WTC11 (cell line): ENCODE measurements around the gene TPRX1.

Experiments used
- CREB1 ChIP-seq: sonication (generic); formaldehyde crosslinking; IDR thresholded peaks from 2 replicates; pipeline ENCODE4 v1.8.0; 2023; ENCODE audit warnings: mild to moderate bottlenecking, missing genetic modification reagents
- CREM ChIP-seq: sonication (generic); formaldehyde crosslinking; IDR thresholded peaks from 2 replicates; pipeline ENCODE4 v1.8.1; 2022; ENCODE audit warnings: mild to moderate bottlenecking, missing genetic modification reagents, moderate library complexity
- FOXJ3 ChIP-seq: sonication (generic); formaldehyde crosslinking; IDR thresholded peaks from 2 replicates; pipeline ENCODE4 v1.9.0; 2021; ENCODE audit warnings: missing genetic modification reagents, mild to moderate bottlenecking, borderline replicate concordance
- SP1 ChIP-seq: sonication (generic); formaldehyde crosslinking; conservative IDR thresholded peaks from 2 replicates; pipeline ENCODE4 v1.8.1; 2022; ENCODE audit warnings: missing genetic modification reagents
- TP53 ChIP-seq: sonication (generic); formaldehyde crosslinking; IDR thresholded peaks from 2 replicates; pipeline ENCODE4 v1.8.1; 2023; ENCODE audit warnings: mild to moderate bottlenecking, missing genetic modification reagents
- ZNF121 ChIP-seq: sonication (generic); formaldehyde crosslinking; IDR thresholded peaks from 2 replicates; pipeline ENCODE4 v1.8.0; 2023; ENCODE audit warnings: missing genetic modification reagents
- ZNF138 ChIP-seq: sonication (generic); formaldehyde crosslinking; conservative IDR thresholded peaks from 2 replicates; pipeline ENCODE4 v1.8.1; 2022; ENCODE audit warnings: mild to moderate bottlenecking, moderate library complexity, missing genetic modification reagents
- ZNF219 ChIP-seq: sonication (generic); formaldehyde crosslinking; IDR thresholded peaks from 2 replicates; pipeline ENCODE4 v1.8.0; 2023; ENCODE audit warnings: missing genetic modification reagents, mild to moderate bottlenecking, borderline replicate concordance
- ZNF423 ChIP-seq: fragments of 250-450 bp; sonication (Bioruptor Pico); IDR thresholded peaks from 2 replicates; pipeline ENCODE4 v2.1.2; 2022; ENCODE audit warnings: mild to moderate bottlenecking, moderate library complexity
- TF ChIP-seq, protein P1 (sequence below): fragments of 200-600 bp; IDR thresholded peaks from 2 replicates; pipeline ENCODE4 v1.8.0; 2022; ENCODE audit warnings: antibody characterized with exemption
- TF ChIP-seq, protein P2 (sequence below): sonication (generic); formaldehyde crosslinking; IDR thresholded peaks from 2 replicates; pipeline ENCODE4 v1.8.1; 2023; ENCODE audit warnings: mild to moderate bottlenecking, missing genetic modification reagents, moderate library complexity
- TF ChIP-seq, protein P3 (sequence below): sonication (generic); formaldehyde crosslinking; IDR thresholded peaks from 2 replicates; pipeline ENCODE4 v1.8.0; 2022; ENCODE audit warnings: missing genetic modification reagents
- TF ChIP-seq, protein P4 (sequence below): sonication (generic); formaldehyde crosslinking; IDR thresholded peaks from 2 replicates; pipeline ENCODE4 v1.8.1; 2022; ENCODE audit warnings: mild to moderate bottlenecking, moderate library complexity, missing genetic modification reagents

DNA sequence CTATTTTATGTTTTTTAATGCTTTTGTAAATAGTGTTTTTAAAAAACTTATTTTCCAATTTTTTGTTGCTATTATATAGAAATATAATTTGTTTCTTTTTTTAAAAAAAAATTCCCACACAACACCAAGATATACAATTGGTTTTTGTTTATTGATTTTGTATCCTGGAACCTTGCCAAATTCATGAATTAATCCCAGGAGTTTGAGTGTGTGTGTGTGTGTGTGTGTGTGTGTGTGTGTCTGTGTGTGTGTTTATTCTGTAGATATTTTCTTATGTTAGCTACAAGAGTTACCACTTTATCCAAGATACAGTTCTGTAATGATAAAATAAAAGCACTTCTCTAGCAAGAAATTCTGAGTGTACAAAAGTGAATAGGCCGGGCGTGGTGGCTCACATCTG is 7.6 kb downstream of the TPRX1 start:
- TF ChIP-seq, protein P1, sequence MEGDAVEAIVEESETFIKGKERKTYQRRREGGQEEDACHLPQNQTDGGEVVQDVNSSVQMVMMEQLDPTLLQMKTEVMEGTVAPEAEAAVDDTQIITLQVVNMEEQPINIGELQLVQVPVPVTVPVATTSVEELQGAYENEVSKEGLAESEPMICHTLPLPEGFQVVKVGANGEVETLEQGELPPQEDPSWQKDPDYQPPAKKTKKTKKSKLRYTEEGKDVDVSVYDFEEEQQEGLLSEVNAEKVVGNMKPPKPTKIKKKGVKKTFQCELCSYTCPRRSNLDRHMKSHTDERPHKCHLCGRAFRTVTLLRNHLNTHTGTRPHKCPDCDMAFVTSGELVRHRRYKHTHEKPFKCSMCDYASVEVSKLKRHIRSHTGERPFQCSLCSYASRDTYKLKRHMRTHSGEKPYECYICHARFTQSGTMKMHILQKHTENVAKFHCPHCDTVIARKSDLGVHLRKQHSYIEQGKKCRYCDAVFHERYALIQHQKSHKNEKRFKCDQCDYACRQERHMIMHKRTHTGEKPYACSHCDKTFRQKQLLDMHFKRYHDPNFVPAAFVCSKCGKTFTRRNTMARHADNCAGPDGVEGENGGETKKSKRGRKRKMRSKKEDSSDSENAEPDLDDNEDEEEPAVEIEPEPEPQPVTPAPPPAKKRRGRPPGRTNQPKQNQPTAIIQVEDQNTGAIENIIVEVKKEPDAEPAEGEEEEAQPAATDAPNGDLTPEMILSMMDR: no peak
- TF ChIP-seq FOXJ3 (CRISPR knock-in tag) (no peak), ZNF219 (CRISPR knock-in tag) (no peak), ZNF121 (no peak), ZNF138 (CRISPR knock-in tag) (no peak), CREM (no peak), SP1 (CRISPR knock-in tag) (no peak), CREB1 (no peak), ZNF423 (CRISPR knock-in tag) (no peak), TP53 (CRISPR knock-in tag) (no peak)
- TF ChIP-seq, protein P2, sequence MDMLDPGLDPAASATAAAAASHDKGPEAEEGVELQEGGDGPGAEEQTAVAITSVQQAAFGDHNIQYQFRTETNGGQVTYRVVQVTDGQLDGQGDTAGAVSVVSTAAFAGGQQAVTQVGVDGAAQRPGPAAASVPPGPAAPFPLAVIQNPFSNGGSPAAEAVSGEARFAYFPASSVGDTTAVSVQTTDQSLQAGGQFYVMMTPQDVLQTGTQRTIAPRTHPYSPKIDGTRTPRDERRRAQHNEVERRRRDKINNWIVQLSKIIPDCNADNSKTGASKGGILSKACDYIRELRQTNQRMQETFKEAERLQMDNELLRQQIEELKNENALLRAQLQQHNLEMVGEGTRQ: no peak
- TF ChIP-seq, protein P3, sequence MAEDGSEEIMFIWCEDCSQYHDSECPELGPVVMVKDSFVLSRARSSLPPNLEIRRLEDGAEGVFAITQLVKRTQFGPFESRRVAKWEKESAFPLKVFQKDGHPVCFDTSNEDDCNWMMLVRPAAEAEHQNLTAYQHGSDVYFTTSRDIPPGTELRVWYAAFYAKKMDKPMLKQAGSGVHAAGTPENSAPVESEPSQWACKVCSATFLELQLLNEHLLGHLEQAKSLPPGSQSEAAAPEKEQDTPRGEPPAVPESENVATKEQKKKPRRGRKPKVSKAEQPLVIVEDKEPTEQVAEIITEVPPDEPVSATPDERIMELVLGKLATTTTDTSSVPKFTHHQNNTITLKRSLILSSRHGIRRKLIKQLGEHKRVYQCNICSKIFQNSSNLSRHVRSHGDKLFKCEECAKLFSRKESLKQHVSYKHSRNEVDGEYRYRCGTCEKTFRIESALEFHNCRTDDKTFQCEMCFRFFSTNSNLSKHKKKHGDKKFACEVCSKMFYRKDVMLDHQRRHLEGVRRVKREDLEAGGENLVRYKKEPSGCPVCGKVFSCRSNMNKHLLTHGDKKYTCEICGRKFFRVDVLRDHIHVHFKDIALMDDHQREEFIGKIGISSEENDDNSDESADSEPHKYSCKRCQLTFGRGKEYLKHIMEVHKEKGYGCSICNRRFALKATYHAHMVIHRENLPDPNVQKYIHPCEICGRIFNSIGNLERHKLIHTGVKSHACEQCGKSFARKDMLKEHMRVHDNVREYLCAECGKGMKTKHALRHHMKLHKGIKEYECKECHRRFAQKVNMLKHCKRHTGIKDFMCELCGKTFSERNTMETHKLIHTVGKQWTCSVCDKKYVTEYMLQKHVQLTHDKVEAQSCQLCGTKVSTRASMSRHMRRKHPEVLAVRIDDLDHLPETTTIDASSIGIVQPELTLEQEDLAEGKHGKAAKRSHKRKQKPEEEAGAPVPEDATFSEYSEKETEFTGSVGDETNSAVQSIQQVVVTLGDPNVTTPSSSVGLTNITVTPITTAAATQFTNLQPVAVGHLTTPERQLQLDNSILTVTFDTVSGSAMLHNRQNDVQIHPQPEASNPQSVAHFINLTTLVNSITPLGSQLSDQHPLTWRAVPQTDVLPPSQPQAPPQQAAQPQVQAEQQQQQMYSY: no peak
- TF ChIP-seq, protein P4, sequence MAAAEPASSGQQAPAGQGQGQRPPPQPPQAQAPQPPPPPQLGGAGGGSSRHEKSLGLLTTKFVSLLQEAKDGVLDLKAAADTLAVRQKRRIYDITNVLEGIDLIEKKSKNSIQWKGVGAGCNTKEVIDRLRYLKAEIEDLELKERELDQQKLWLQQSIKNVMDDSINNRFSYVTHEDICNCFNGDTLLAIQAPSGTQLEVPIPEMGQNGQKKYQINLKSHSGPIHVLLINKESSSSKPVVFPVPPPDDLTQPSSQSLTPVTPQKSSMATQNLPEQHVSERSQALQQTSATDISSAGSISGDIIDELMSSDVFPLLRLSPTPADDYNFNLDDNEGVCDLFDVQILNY: no peak
